ENCODE data around the gene GPRIN1.
A peak's percentile ranks its signal among the peaks of the same experiment; 100 is the strongest.

The GPRIN1 gene

DNA sequence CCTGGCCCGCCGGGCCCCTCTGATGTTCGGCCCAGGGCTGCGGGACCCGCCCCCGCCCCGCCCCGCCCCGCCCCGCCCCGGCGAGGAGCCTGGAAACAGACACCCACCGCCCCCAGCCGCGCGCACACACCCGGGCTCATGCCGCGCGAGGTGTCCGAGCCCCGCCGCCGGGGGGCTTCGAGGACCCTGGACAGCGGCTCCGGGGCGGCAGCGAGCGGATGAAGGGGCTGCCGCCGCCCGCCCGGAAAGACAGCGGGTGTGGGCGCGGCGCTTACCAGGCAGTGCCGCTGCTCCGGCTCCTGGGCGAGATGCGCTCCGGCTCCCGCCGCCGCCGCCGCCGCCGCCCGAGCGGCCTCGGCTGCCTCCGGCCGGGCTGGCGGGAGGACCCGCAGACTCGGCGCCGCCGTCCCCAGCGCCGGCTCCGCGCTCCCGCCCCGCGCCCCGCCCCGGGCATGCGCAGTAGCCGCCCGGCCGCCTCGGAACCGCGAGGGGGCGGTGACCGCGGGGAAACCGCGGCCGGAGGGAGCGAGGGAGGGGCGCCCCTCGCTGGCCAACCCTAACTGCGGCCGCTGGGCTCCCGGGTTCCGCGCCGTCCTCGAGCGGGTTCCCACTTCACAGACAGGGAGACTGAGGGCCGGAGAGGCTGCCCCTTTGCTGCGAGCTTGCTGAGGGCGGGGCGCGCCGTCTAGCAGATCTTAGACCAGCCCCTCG lies at the start of gene GPRIN1:
Gene GPRIN1 (minus strand): TSS at position 433 of the 711 bp plus-strand sequence. CDS start 10,322 bp downstream, outside the sequence.
- peak; percentile 58 for DNase-seq

DNA sequence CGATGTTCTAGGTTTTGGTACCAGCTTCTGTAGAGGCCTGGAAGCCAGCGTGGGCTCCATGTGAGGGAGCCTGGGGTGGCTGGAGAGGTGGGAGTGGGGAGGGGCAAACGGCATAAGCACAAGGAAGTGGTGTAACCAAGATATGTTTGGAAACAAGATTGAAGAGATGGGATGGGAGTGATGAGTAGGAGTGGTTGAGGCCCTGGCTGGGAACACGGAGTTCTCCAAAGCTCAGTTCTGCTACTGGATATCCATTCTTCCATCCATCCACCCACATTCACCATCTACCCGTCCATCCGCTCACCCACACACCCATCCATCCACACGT lies 49.5 kb upstream of the GPRIN1 start:
- no peak for DNase-seq

DNA sequence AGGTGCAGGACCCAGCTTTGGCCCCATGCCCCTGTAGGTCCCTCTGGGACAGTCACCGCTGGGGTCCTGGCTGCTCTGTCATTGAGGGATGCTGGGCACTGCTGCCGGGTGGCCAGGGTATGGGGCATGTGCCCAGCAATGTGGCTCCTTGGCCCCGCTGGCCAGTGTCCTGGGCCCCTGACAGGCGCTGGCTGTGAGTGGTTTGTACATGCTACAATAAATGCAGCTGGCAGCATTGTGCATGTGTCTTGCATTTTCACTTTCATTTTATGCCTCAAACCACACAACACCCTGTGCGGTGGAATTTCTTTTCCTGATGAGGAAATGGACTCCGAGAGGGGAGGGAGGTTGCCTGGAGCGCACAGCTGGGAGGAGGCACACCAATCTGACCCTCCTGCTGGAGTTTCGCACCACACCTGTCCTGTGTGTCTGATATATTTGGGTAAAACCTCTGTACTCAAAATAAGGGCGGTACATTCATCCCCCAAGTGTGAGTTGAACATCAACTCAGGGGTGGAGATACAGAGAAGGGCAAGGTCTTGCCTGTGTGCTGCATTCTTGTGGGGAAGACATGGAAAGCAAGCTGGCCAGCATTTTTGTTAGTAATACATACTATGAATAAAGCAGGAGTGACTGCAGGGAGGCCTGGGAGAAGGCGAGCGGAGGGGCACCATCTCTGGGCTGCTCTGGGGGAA lies 49.0 kb upstream of the GPRIN1 start:
- DNase-seq, result peak; percentile 18

DNA sequence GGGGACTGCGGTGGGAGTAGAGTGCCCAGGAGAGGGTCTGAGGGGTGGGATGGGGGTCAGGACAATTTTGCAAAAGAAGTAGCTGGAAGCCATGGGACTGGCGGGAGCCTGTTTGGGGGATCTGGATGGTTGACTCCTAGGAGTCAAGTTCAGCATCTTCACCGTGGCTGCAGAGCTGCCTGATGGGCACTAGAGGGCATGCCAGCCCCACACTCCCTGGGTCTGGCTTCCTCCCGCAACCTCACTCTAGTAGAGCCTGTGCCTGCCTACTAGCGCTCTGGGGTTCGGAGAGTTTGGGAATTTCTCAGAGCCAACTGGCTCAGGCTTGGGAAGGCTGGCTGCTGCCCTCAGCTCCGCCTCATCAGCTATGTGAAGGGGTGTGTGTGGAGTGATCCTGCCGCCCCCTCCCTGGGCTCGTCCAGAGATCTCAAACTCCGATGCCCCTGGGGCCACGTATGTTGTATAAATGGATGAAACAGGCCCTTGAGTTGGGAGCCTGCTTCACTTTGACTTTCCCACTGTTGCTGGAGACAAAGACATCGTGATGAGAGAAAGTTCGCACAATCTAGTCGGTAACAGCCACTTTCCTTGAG lies 48.1 kb upstream of the GPRIN1 start:
- DNase-seq, result peak; percentile 72

DNA sequence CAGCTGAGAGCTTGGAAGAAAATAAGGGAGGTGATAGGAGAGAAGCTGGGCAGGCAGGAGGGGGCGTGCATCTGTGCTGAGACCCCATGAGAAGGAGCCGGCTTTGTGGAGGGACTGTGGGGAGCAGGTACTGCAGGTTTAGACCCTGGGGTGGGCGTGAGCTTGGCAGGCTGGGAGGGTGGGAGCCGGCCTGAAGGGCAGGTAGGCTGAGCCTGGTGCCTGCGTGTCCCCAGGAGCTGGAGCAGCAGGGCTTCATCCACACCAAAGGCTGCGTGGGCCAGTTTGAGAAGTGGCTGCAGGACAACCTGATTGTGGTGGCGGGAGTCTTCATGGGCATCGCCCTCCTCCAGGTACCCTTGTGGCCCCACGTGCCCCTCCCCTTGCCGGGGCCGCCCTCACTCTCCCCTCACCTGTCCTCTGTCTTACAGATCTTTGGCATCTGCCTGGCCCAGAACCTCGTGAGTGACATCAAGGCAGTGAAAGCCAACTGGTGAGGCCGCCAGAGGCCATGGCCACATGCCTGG lies 46.6 kb upstream of the GPRIN1 start:
- DNase-seq, result no peak

DNA sequence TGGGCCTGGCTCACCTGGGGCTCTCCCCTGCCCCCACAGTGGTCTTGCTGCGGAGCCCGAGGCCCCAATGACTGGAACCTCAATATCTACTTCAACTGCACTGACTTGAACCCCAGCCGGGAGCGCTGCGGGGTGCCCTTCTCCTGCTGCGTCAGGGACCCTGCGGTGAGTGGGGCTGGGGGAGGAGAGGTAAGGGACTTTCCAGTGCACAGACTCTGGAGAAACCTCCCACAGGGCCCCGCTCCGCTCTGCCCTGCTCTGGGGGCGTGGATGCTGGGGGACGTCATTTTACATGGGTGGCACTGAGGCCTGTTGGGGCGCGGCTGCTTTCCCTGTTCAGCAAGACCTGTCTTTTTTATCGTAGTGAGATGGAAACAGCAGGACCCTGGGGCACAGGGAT lies 44.9 kb upstream of the GPRIN1 start:
- DNase-seq, result no peak

DNA sequence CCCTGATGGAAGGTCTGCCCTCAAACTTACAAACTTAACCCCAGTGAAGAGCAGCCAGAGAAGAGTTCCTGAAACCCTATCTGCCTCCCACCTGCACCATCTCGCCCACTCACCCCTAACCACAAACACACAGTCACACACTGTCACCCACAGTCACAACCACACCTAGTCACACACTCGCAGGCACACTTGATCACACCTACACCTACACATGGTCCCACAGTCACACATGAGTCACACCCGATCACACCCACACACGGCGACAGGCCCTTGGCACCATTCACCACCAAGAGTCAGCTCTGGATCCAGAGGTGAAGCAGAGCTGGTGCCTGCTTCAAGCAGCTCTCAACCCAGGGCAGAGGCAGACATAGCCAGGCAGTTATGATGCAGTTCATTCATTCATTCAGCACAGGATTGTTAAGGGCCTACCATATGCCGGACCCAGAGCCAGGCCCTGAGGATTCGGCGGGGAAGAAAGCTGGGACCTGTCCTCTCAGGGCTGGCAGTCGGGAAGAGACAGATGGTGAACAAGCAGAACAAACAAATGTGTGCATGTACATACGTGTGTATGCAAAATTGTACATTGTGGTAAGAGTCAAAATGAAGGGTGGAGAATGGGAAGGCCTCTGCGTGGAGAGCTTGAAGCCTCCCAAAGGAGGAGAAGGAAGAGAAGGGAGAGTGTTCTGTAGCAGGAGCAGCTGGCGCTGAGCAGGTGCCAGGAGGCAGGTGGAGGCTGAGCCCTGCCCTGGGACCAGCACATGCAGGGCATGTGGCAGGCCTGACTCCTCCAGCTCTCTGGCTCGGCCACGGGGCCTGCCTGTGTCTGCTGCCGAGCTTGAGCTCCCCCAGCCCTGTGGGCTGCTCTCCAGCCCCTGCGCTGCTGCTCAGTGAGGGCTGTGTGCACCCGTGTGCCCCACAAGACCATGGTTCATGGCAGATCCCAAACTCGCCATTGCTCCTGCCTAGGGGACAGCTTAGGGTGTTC lies 43.7 kb upstream of the GPRIN1 start:
- peak; percentile 75 for DNase-seq

DNA sequence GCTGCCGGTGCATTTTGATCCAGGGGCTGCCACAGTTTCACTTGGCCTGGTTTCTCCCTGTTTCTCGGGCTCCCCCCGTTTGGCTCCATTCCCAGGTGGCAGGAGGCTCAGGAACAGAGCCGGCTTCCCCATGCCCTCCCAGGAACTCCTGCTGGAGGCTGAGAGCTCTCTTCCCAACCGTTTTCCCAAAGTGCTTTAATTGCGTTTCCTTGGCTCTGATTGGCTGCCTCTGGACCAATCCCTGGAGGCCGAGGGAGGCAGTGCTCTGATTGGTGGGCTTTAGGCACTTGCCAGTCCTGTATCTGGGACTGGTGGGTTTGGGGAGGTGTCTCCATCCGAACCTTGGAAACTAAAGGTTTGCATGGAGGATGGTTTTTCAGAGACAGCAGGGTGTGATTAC lies 42.2 kb upstream of the GPRIN1 start:
- no peak for DNase-seq

DNA sequence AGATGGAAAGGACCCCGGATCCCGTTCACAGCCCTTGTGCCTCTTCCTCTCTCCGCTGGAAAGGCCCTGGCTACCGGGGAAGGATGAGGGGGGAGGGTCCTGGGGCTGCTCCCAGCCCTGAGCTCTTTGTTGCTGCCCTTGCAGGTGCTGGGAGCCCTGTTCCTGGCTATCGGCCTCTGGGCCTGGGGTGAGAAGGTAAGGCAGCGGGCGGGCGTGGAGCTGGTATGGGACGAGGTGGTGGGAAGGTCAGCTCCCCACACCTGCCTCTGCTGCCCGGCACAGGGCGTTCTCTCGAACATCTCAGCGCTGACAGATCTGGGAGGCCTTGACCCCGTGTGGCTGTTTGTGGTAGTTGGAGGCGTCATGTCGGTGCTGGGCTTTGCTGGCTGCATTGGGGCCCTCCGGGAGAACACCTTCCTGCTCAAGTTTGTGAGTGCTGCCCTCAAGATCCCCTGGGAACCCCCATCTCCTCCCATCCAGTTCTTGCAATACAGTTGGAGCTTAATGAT lies 41.6 kb upstream of the GPRIN1 start:
- DNase-seq, result no peak

DNA sequence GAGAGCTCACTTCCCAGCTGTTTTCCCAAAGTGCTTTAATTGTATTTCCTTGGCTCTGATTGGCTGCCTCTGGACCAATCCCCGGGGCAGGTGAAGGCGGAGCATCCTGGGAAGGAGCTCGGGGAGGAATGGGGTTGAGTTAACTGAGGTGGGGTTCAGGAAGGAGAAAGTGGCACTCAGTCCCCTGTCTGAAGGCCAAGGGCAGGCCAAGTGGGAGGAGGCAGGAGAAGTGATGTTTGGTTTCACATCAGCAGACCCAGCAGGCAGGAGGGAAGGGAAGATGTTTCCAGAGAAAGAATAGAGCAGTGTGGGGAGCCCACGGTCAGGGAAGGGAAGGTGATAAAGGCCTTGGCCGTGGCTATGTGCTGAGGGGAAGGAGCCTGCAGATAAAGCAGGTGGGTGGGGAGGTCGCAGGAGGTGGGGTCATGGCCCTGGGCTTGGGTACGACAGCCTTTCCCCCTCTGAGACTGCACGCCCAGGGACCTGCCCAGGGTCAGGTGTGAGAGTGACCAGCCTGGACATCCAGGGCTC lies 40.5 kb upstream of the GPRIN1 start:
- no peak for DNase-seq

DNA sequence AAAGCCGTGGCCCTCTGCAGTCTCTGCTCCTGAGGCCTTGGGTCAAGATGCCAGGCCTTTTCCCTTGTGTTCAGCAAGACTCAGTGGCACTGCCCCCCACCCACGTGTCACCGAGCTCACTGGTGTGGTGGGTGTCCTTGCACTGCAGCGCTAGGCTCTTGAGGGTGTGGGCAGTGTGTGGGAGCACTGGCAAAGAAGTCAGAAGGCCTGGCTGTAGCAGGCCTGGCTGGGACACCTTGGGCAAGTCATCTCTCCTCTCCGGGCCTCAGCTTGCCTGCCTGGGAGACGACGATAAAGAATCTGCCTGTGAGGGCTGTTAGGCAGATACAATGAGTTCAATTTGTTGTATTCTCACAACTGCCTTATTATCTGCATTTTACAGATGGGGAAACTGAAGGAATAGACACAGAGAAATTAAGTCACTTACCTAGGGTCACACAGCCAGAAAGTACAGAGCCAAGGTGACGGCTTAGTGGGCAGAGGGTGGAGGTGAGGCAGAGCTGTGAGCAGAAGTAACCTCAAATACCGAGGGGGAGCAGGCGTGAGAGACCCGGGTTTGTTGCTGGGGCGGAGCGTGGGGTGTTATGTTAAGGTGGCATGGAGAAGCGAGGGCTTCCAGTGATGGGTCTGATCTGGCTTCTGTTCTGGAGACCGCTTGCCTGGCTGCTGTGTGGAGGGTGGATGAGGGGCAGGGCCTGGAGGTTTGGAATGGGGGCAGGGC lies 38.7 kb upstream of the GPRIN1 start:
- no peak for DNase-seq

DNA sequence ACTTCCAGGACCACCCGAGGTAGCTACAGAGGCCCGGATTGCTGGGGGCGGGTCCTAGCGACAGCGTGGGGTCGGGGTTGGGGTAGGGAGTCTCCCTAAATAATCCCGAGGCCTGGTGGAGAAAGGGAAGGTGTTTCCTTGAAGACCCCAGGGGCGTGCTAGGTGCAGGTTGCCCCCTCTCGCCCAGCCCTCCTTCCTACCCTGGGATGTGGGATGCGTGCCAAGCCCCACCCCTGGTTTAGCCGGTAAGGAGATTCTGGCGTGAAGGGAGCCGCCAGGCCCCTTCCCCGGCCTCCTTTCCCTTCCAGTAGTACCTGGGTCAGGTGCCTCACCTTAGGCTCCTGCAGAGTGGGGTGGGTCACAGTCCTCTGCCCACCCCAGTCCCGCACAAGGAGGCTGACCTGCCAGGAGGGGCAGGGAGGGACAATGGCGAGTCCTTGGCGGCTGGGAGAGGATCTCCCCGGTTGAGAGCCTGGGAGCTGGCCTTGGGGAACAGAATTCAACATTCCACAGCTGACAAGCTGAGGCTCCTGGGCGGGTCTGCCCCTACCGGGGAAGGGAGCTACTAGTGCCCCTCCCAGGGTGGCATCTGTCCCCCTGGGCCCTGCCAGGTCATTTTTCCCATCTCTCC lies 38.0 kb upstream of the GPRIN1 start:
- DNase-seq, result no peak

DNA sequence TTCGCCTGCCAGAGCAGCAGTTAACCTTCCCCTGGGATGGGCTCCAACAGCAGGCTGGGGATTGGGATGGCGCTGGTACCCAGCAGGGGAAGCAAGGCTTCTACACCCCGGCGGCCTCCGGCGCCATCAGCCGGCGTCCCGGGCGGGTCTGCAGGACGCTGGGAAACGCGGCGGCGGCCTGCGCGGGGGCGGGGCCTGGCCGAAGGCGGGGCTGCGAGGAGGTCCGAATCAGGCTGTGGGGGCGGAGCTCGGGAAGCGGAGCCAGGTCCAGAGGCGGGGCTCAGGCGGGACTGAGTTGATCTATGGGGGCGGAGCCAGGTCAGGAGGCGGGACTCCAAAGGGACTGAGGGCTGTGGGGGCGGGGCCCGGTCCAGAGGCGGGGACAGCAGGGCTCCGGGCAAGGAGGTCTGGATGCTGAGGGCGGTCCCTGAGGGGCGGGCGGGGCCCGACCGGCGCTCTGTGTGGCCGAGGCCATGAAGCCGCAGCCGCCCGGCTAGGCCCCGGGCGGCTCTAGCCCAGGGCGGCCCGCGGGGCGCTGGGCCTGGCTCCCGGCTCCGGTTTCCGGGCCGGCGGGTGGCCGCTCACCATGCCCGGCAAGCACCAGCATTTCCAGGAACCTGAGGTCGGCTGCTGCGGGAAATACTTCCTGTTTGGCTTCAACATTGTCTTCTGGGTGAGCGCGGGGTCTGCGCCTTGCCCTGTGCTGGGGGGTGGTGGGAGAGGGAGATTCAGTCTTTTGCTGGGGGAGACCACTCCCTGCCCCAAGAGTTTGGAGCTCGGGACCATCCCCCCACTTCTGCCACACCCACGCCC lies 37.3 kb upstream of the GPRIN1 start, which contains the start of gene TSPAN17:
Gene TSPAN17 (plus strand): TSS at position 455 of the 813 bp plus-strand sequence. CDS start 132 bp downstream, at position 587.
- peak; percentile 100 for DNase-seq

DNA sequence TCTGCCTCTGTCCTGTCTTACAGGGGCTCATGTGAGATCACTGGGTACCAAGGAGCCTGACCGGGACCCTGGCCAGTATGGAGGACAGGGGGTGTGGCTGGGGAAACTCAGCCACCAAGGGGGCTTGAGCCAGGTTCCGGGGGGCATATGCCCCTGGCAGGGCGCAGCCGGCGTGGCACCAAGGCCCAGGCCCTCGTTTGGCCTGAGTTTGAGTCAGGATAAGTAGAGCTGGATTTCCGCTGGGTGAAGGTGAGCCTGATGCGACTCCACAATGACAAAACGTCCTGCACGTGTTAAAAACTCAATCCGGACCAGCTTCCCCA lies 36.7 kb upstream of the GPRIN1 start:
- no peak for DNase-seq

DNA sequence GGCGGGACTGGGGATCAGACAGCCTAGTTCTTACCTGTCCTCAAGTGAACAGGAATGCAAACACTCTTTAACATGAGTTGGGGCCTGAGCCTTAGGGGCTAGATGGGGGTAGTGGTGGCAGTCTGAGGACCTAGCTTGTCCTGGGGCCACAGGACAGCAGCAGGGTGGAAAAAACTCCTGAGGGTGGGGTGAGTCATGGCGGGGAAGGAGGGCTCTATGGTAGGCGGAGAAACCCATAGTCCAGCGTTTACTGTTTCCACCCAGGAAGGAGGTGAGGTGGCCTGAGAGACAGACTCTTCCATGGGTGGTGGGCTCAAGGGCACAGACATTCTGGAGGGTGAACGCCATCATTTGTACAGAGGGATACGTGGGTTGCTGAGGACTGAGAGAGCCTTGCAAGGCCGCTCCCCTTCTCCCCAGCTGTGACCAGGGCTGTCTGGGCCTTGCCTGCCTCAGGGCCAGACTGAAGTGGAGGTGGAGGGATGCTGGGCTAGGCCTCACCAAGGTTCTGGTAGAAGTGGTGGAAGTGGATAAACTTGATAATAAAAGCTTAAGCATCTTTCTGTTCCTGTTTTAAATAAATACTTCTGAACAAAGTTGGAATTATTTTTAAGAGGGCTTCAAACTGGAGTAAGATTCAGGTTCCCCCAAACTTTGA lies 36.2 kb upstream of the GPRIN1 start:
- no peak for DNase-seq

DNA sequence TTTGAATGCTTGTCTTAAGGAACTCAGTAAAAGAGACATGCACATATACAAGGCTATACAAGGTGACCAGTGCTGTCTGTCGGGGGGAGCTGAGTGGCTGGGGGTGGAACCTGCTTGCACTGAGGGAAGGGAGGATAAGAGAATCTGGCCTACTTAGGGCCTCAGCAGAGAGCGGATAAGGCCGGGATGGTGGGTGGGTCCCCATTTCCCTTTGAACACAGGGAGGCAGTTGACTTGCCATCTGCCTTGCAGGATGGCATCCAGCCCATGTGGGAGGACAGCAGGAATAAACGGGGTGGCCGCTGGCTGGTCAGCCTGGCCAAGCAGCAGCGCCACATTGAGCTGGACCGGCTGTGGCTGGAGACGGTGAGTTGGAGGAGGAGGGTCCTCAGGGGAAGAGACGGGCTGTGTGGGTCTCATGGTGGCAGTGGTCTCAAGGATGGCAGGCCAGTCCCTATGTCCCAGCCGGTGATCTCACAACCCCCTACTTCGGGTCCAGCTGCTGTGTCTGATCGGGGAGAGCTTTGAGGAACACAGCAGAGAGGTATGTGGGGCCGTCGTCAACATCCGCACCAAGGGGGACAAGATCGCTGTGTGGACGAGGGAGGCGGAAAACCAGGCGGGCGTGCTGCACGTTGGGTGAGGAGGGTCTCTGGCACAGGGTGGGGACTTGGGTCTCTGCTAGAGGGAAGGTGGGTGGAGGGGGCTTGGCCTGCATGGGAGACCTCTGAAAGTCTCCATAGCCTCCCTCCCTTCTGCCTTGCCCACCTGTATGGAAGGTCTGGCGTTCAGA lies 35.1 kb upstream of the GPRIN1 start:
- no peak for DNase-seq

DNA sequence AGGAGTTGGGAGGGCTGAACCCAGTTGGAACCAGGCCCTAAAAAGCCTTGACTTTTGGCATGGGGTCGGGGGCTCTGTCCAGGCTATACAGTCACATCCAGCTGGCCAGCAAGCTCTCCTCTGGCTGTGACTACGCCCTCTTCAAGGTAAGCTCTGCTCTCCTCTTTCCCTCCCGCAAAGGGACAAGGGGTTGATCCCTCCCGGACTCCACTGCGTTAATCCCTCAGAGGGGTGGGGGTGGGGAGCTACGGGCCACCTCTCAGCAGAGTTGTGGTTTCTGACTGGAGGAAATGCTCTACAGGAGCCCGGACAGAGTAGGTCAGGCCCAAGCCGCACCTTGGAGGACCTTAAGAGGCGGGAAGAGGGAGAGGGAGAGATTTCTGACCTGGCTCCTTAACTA lies 34.3 kb upstream of the GPRIN1 start:
- no peak for DNase-seq

DNA sequence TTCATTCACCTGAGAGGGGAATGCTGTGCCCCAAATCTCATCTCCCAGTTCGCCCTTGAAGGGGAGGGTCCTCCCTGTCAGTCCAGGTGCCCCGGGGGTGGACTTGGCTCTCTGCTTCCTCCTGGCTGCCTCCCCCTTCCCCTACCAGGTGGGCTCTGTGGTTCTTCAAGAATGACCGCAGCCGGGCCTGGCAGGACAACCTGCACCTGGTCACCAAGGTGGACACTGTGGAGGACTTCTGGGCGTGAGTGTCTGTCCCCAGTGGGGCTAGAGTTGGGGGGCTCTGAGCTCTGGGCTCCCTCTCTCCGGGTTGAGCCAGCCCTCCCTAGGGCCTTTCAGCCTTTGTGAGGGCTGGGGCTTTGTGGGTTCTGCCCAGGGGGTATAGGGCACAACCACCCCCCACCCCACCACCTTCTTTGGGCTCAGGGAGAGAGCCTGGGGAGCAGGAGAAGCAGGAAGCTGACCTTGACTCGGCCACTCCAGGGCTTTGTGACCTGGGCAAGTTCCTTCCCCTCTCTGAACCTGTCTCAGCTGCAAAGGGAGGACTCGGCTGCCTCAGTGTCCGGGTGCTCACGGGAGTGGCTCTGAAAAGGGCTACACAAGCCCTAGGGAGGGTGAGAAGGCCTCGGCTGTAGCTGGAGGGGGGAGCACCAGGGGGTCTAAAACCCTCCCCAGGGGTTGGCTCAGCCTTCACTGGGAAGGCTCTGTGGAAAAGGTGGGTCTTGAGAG lies 33.7 kb upstream of the GPRIN1 start:
- no peak for DNase-seq

All from activated CD4-positive, alpha-beta T cell treated with anti-CD3 and anti-CD28 coated beads, Interleukin-2, amount 50 U/mL, for 16 hours (primary cell).